H9 (cell line): ENCODE data around the gene MGAT5. TPM values are rescaled to one million over a fixed set of nuclear protein-coding genes. Genes with fewer than 3 reads are reported as not detected.

Experiments used
- DNase-seq: peaks from one replicate; pipeline ENCODE4 v3.0.0-alpha.2; 2017
- H2AFZ ChIP-seq: one replicate; pipeline ENCODE4 v1.6.1; 2013; ENCODE audit warnings: mild to moderate bottlenecking, low read length, control low read depth, moderate library complexity
- H2AK5ac ChIP-seq: 2 replicates; pipeline ENCODE4 v1.6.1; 2013; ENCODE audit warnings: low read length, control low read depth, mixed read lengths; ENCODE audit not compliant: insufficient read length
- H2BK120ac ChIP-seq: one replicate; pipeline ENCODE4 v1.6.1; 2013; ENCODE audit warnings: low read depth, mild to moderate bottlenecking, low read length, control low read depth, inconsistent platforms; ENCODE audit not compliant: poor library complexity, severe bottlenecking
- H2BK12ac ChIP-seq: 2 replicates; pipeline ENCODE4 v1.6.1; 2013; ENCODE audit warnings: low read length, control low read depth, mixed read lengths, low read depth; ENCODE audit not compliant: insufficient read length
- H2BK15ac ChIP-seq: 2 replicates; pipeline ENCODE4 v1.6.1; 2013; ENCODE audit warnings: low read depth, low read length, control low read depth
- H2BK20ac ChIP-seq: one replicate; pipeline ENCODE4 v1.6.1; 2013; ENCODE audit warnings: low read depth, mild to moderate bottlenecking, low read length, control low read depth, inconsistent platforms; ENCODE audit not compliant: poor library complexity, severe bottlenecking
- H2BK5ac ChIP-seq: 2 replicates; pipeline ENCODE4 v1.6.1; 2013; ENCODE audit warnings: low read length, control low read depth, mixed read lengths; ENCODE audit not compliant: insufficient read length
- H3K14ac ChIP-seq: 2 replicates; pipeline ENCODE4 v1.6.1; 2013; ENCODE audit warnings: low read length, control low read depth; ENCODE audit not compliant: insufficient read depth
- H3K18ac ChIP-seq: 2 replicates; pipeline ENCODE4 v1.6.1; 2013; ENCODE audit warnings: low read depth, mild to moderate bottlenecking, mixed read lengths, low read length, control low read depth; ENCODE audit not compliant: insufficient read length
- H3K23ac ChIP-seq: 2 replicates; pipeline ENCODE4 v1.6.1; 2013; ENCODE audit warnings: low read length, control low read depth, mixed read lengths, low read depth; ENCODE audit not compliant: insufficient read length
- H3K23me2 ChIP-seq: 2 replicates; pipeline ENCODE4 v1.6.1; 2013; ENCODE audit warnings: low read depth, mild to moderate bottlenecking, mixed read lengths, low read length, control low read depth; ENCODE audit not compliant: insufficient read length, poor library complexity, severe bottlenecking
- H3K27ac ChIP-seq: 2 replicates; pipeline ENCODE4 v1.5.1; 2013; ENCODE audit warnings: low read length, control low read depth, mixed read lengths, low read depth; ENCODE audit not compliant: insufficient read length
- H3K27me3 ChIP-seq: 2 replicates; pipeline ENCODE4 v1.6.1; 2013; ENCODE audit warnings: low read length, control low read depth, inconsistent platforms; ENCODE audit not compliant: insufficient read depth
- H3K4ac ChIP-seq: 2 replicates; pipeline ENCODE4 v1.6.1; 2013; ENCODE audit warnings: low read depth, mild to moderate bottlenecking, control low read depth, inconsistent platforms, low read length, moderate library complexity
- H3K4me1 ChIP-seq: 2 replicates; pipeline ENCODE4 v1.6.1; 2013; ENCODE audit warnings: low read length, control low read depth, inconsistent platforms; ENCODE audit not compliant: insufficient read depth
- H3K4me2 ChIP-seq: 2 replicates; pipeline ENCODE4 v1.6.1; 2013; ENCODE audit warnings: low read length, control low read depth, mixed read lengths; ENCODE audit not compliant: insufficient read length, insufficient read depth
- H3K56ac ChIP-seq: 2 replicates; pipeline ENCODE4 v1.6.1; 2013; ENCODE audit warnings: low read depth, mild to moderate bottlenecking, mixed read lengths, low read length, control low read depth; ENCODE audit not compliant: insufficient read length
- H3K79me1 ChIP-seq: 2 replicates; pipeline ENCODE4 v1.6.1; 2013; ENCODE audit warnings: low read depth, mild to moderate bottlenecking, moderate library complexity, low read length, control low read depth, inconsistent platforms; ENCODE audit not compliant: insufficient read depth, poor library complexity, severe bottlenecking
- H3K79me2 ChIP-seq: 2 replicates; pipeline ENCODE4 v1.6.1; 2013; ENCODE audit warnings: low read length, control low read depth, inconsistent platforms; ENCODE audit not compliant: insufficient read depth
- H3K9ac ChIP-seq: 2 replicates; pipeline ENCODE4 v1.6.1; 2013; ENCODE audit warnings: low read length, control low read depth, mixed read lengths; ENCODE audit not compliant: insufficient read length; ENCODE audit errors: extremely low read depth
- H3K9me3 ChIP-seq: one replicate; pipeline ENCODE4 v1.6.1; 2013; ENCODE audit warnings: low read depth, low read length, inconsistent platforms; ENCODE audit not compliant: control insufficient read depth
- H3T11ph ChIP-seq: one replicate; pipeline ENCODE4 v1.6.1; 2013; ENCODE audit warnings: mild to moderate bottlenecking, low read length, control low read depth, inconsistent platforms
- H4K20me1 ChIP-seq: one replicate; pipeline ENCODE4 v1.6.1; 2013; ENCODE audit not compliant: control insufficient read depth, insufficient read length, insufficient read depth
- H4K5ac ChIP-seq: 2 replicates; pipeline ENCODE4 v1.6.1; 2013; ENCODE audit warnings: low read depth, mild to moderate bottlenecking, mixed read lengths, low read length, control low read depth; ENCODE audit not compliant: insufficient read length
- H4K8ac ChIP-seq: replicated peaks from 2 replicates; pipeline ENCODE4 v1.6.1; 2013; ENCODE audit warnings: low read length, control low read depth, mixed read lengths, low read depth; ENCODE audit not compliant: insufficient read length
- H4K91ac ChIP-seq: 2 replicates; pipeline ENCODE4 v1.6.1; 2013; ENCODE audit warnings: low read depth, mild to moderate bottlenecking, moderate library complexity, mixed read lengths, low read length, control low read depth; ENCODE audit not compliant: insufficient read length
- H3K27ac Mint-ChIP-seq, 3 experiments: 2 replicates in 2 of 3; 3 replicates in 1 of 3; pipeline ENCODE4 v1.8.0; 2020 to 2021; ENCODE audit warnings: mixed read lengths in 3 of 3, mild to moderate bottlenecking in 1 of 3, moderate library complexity in 1 of 3
- H3K27me3 Mint-ChIP-seq: 2 replicates; pipeline ENCODE4 v1.8.0; 2021; ENCODE audit warnings: low read depth, mild to moderate bottlenecking, moderate library complexity, mixed read lengths
- H3K36me3 Mint-ChIP-seq, 3 experiments: 2 replicates in 2 of 3; 3 replicates in 1 of 3; pipeline ENCODE4 v1.8.0; 2020 to 2021; ENCODE audit warnings: low read depth in 3 of 3, mixed read lengths in 3 of 3; ENCODE audit not compliant: insufficient read depth in 1 of 3
- H3K4me1 Mint-ChIP-seq, 2 experiments: 2 replicates each; pipeline ENCODE4 v1.8.0; 2020; ENCODE audit warnings: mixed read lengths in 2 of 2
- H3K4me3 Mint-ChIP-seq, 2 experiments: 2 replicates in 1 of 2; 3 replicates in 1 of 2; pipeline ENCODE4 v1.8.0; 2020 to 2021; ENCODE audit warnings: mild to moderate bottlenecking in 2 of 2, mixed read lengths in 2 of 2, moderate library complexity in 1 of 2
- H3K9me3 Mint-ChIP-seq, 2 experiments: 2 replicates in 1 of 2; 3 replicates in 1 of 2; pipeline ENCODE4 v1.8.0; 2020; ENCODE audit warnings: mild to moderate bottlenecking in 2 of 2, mixed read lengths in 2 of 2, moderate library complexity in 1 of 2
- WGBS: extraction: QIAGEN DNeasy Blood & Tissue Kit; methylation state at CpG from one replicate; pipeline ENCODE4 v1.1.7; 2013; ENCODE audit warnings: missing lambda C conversion rate, low lambda C conversion rate, mixed read lengths; ENCODE audit not compliant: insufficient read length; ENCODE audit errors: extremely low coverage; 5-methylcytosine and 5-hydroxymethylcytosine counted together
- total RNA-seq: library from RNA; stranded (reverse); gene quantifications from 2 replicates; pipeline ENCODE4 v1.2.1, GENCODE V29; 2021
- TF ChIP-seq, protein P1 (sequence below): fragments of 200-600 bp; sonication (generic); conservative IDR thresholded peaks from 3 replicates; pipeline ENCODE4 v1.8.0; 2021; ENCODE audit warnings: antibody characterized with exemption, mild to moderate bottlenecking

Gene MGAT5
- total RNA-seq, 1 experiment from 2014 or later, result 25.7 TPM

GRCh38 chr2:134420920-134421319 lies 167.0 kb downstream of the MGAT5 start:
- H3K56ac ChIP-seq, result no peak overlapping the region
- Mint-ChIP-seq H3K27me3 (peaks cover 3% of the 10 kb centered on the region), H3K9me3 (no peaks in the 10 kb centered on the region), H3K4me1 (peaks cover 6 to 8% of the 10 kb centered on the region in 2 experiments), H3K27ac (no peak overlapping the region), H3K4me3 (no peak overlapping the region), H3K36me3 (peaks cover 0 to 10% (median 4%) of the 10 kb centered on the region in 3 experiments; a peak in 4 of 7 replicates)
- no peak overlapping the region for H4K91ac ChIP-seq
- no peak overlapping the region for H2AK5ac ChIP-seq
- TF ChIP-seq, protein P1, sequence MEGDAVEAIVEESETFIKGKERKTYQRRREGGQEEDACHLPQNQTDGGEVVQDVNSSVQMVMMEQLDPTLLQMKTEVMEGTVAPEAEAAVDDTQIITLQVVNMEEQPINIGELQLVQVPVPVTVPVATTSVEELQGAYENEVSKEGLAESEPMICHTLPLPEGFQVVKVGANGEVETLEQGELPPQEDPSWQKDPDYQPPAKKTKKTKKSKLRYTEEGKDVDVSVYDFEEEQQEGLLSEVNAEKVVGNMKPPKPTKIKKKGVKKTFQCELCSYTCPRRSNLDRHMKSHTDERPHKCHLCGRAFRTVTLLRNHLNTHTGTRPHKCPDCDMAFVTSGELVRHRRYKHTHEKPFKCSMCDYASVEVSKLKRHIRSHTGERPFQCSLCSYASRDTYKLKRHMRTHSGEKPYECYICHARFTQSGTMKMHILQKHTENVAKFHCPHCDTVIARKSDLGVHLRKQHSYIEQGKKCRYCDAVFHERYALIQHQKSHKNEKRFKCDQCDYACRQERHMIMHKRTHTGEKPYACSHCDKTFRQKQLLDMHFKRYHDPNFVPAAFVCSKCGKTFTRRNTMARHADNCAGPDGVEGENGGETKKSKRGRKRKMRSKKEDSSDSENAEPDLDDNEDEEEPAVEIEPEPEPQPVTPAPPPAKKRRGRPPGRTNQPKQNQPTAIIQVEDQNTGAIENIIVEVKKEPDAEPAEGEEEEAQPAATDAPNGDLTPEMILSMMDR, result no peak
- no peaks in the 10 kb centered on the region for H3K9me3 ChIP-seq
- H3K9ac ChIP-seq, result no peak overlapping the region
- H3K18ac ChIP-seq, result no peak overlapping the region
- H4K8ac ChIP-seq, result no peak overlapping the region
- H2BK12ac ChIP-seq, result no peak overlapping the region
- H3K79me1 ChIP-seq, result no peaks in the 10 kb centered on the region
- H2AFZ ChIP-seq, result no peak overlapping the region
- no peak overlapping the region for H3K23ac ChIP-seq
- H4K20me1 ChIP-seq, result no peaks in the 10 kb centered on the region
- H2BK5ac ChIP-seq, result no peak overlapping the region
- H3T11ph ChIP-seq, result no peak overlapping the region
- DNase-seq, result no peak
- no peak overlapping the region for H2BK120ac ChIP-seq
- H4K5ac ChIP-seq, result no peak overlapping the region
- H3K4me2 ChIP-seq, result no peak overlapping the region
- no peaks in the 10 kb centered on the region for H3K23me2 ChIP-seq
- H3K27ac ChIP-seq, result no peak overlapping the region
- H3K27me3 ChIP-seq, result no peaks in the 10 kb centered on the region
- H3K4me1 ChIP-seq, result no peaks in the 10 kb centered on the region
- no peak overlapping the region for H2BK15ac ChIP-seq
- H3K14ac ChIP-seq, result no peak overlapping the region
- no CpG with 5 or more reads among the region's 3 CpGs for WGBS
- H2BK20ac ChIP-seq, result no peak overlapping the region
- H3K79me2 ChIP-seq, result no peaks in the 10 kb centered on the region
- H3K4ac ChIP-seq, result no peak overlapping the region
